ENCODE measurements around the gene CCSER1.

DNA sequence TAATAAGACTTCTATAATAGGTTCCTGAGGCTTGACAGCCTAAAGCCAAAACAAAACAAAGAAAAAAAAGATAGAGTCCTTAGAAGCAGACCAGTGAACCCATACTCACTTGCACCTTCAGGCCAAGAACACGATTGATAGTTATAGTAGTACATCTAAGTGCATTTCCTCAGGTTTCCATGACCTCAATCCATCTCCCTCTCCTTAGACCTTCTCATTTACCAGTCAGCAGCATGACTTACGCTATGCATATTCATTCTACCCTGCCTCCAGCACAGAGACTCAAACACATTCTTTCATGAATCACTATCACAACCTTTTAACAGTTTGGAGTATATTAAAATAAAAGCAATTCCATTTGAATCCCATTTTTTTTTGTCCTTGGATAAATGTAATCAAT lies 855.6 kb downstream of the CCSER1 start:
- TF ChIP-seq CTCF (IDR thresholded peaks at IDR 0.05) (no peak), POLR2A (IDR thresholded peaks at IDR 0.05) (no peak), EP300 (IDR thresholded peaks at IDR 0.05) (no peak)
